HG02938 (cell line): Measurements from ENCODE around the gene NPHS2.
"Not testable (repeated sequence)": the region's sequence is repeated elsewhere in the genome, so short reads cannot be mapped to it uniquely, and the experiment has no call there.

Experiments
- ATAC-seq: cut with Tn5 transposase; IDR thresholded peaks from one replicate; pipeline ENCODE4 v1.9.1; 2021; ENCODE audit warnings: mild to moderate bottlenecking, moderate library complexity; ENCODE audit not compliant: unreplicated experiment

The NPHS2 gene

GRCh38 chr1:179548666-179549367 lies 26.9 kb downstream of the NPHS2 start:
- no peak for ATAC-seq

DNA sequence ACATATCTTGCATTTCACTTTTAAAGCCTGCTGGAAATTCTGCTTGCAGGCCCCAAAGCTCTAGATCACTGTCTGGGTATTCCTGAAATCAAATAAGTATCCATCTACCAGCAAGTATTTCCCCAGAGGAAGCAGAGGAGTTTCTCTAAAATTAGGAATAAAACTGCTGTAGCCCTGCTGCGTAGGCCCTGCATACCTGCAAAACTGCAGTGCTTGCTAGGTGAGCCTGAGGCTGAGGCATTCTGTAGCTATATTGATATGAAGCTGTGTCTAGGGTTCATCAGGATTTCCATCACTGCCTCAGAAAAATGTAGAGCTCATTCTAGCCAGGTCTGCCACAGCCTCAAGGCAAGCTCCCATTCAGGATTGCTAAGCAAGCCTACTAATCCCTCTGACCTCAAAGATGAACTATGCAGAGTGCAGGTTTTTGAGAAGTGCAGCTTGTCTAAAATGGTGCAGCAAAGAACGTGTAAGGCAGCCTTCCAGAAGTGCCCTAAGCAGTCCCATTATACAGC lies 28.7 kb downstream of the NPHS2 start:
- no peak for ATAC-seq

- ATAC-seq, result no peak
These were observed 30.4 kb downstream of the NPHS2 start for GRCh38 chr1:179545321-179545720.

DNA sequence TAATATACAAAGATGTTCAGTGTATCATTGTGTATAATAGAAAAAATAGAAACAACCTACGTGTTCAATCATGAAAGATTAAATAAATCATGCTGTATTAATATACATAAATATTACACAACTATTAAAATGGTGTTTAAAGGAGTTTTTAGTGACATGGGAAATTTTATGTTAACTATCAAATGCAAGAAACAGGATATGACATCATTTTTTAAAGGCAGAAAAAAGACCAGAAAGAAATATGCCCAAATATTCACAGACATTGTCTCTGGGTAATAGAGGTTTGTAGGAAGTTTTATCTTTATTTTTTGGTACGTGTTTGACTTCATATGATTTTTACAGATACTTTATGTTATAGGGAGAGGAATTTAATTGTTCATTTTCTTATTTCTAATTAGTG lies 34.0 kb downstream of the NPHS2 start:
- ATAC-seq, result no peak

- ATAC-seq, result no peak
These were observed 45.4 kb downstream of the NPHS2 start for GRCh38 chr1:179530352-179530751.

DNA sequence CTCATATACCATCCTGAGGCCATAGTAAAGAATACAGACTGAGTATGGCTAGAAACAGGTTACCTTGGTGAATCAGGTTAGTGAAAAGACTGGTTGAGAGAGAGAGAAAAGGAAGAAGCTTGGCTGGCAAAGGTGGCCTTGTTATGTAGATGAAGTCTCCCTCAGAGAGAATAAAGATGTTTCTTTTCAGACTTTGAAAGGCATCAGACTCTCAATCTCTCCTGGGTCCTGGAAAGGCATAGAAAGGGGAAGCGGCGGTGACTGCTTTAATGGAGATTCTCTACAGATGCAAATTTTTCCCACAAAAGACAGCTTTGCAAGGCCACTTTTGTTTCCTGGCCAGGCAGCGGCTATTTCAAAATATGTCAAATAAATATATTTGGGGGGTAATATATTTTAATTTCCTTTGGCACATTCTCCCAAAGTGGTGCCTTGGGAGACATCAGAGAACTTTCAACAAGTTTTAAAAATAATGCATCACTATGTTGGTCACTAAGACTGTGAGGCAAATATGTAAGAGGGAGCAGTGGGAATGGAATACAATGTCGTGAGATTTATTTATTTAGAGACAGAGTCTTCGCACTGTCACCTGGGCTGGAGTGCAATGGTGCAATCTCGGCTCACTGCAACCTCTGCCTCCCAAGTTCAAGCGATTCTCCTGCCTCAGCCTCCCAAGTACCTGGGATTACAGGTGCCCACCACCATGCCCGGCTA lies 46.1 kb downstream of the NPHS2 start:
- no peak for ATAC-seq

DNA sequence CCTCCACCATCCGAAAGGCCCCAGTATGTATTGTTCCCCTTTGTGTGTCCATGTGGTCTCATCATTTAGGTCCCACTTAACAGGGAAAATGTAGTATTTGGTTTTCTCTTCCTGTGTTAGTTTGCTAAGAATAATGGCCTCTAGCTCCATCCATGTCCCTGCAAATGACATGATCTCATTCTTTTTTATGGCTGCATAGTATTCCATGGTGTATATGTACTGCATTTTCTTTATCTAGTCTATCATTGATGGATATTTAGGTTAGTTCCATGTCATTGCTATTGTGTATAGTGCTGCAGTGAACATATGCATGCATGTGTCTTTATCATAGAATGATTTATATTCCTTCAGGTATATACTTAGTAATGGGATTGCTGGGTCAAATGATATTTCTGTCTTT lies 57.2 kb downstream of the NPHS2 start:
- not testable (repeated sequence) for ATAC-seq

DNA sequence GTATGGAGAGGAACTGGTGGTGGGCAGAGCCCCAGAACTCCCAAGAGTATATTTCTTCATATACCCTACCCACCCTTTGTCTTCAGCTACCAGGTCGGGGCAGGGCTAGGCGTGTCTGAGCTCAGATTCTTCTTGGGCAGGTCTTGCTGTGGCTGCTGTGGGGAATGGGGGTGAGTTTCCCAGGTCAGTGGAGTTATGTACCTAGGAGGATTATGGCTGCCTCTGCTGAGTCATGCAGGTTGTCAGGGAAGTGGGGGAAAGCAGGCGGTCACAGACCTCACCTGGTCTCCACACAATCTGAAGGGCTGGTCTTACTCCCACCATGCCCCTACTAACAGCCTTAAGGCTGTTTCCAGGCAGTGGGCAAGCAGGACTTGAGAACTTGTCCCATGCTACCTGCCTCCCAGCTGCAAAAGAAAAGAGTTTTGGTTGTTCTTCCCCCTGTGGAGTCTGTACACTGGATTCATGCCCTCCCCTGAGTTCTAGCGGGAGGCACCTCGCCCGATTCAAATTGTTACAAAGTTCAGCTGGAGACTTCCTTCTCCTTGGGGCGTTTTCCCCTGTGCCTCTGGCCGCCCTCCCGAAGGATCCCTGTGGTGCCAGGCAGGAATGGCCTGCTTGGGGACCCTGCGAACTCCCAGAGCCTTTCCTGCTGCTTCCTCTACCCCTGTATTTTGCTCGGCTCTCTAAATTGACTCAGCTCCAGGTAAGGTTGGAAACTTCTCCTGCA lies 58.6 kb downstream of the NPHS2 start:
- ATAC-seq, result no peak

- ATAC-seq, result peak; percentile 72
These were observed 65.7 kb downstream of the NPHS2 start for GRCh38 chr1:179510038-179510437.

GRCh38 chr1:179509384-179509783 lies 66.4 kb downstream of the NPHS2 start:
- ATAC-seq, result no peak

DNA sequence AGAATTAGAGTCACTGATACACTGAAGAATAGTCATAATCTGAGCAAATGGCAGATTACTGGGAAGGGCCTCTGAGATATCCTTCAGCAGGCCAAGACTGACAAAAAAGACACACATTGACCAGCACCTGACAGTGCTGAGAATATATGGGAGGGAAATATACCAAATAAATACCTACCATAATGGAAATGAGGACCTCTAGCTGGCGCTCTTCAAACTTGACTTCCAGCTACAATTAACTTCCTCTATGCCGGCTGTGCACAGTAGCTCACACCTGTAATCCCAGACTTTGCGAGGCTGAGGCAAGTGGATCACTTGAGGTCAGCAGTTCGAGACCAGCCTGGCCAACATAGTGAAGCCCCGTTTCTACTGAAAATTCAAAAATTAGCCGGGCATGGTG lies 69.5 kb downstream of the NPHS2 start:
- no peak for ATAC-seq
